C1 segment of cervical spinal cord (tissue), 14 donors: ENCODE measurements around the gene AHDC1.
"Not testable (repeated sequence)": the region's sequence is repeated elsewhere in the genome, so short reads cannot be mapped to it uniquely, and the experiment has no call there.

ENCODE experiments used
- DNase-seq, 14 donors: peaks; one replicate each; lab custom pipeline; 2025; lab: John Stamatoyannopoulos, UW

Gene AHDC1

GRCh38 chr1:27552911-27553420, 51.0 kb downstream of the AHDC1 start:
- DNase-seq = no peak

- no peak for DNase-seq
These were observed 52.0 kb downstream of the AHDC1 start for GRCh38 chr1:27551953-27552312.

- DNase-seq = no peak
These were observed 52.6 kb downstream of the AHDC1 start for GRCh38 chr1:27551170-27551952.

- no peak for DNase-seq
These were observed 53.3 kb downstream of the AHDC1 start for GRCh38 chr1:27550510-27551169.

GRCh38 chr1:27549807-27550408, 54.0 kb downstream of the AHDC1 start:
- DNase-seq = no peak

- peak in 2 of 14 donors; percentile 11 to 20 for DNase-seq
These were observed 54.9 kb downstream of the AHDC1 start for GRCh38 chr1:27548858-27549719.

GRCh38 chr1:27548136-27548853, 55.6 kb downstream of the AHDC1 start:
- no peak for DNase-seq

- no peak for DNase-seq
These were observed 56.5 kb downstream of the AHDC1 start for GRCh38 chr1:27547220-27548116.

- DNase-seq = no peak
These were observed 58.1 kb downstream of the AHDC1 start for GRCh38 chr1:27545876-27546275.

- DNase-seq = peak in 6 of 14 donors; percentile 17 to 72 (median 22)
These were observed 58.7 kb downstream of the AHDC1 start for GRCh38 chr1:27545271-27545670.

- no peak for DNase-seq
These were observed 59.1 kb downstream of the AHDC1 start for GRCh38 chr1:27544834-27545233.

- DNase-seq = no peak
These were observed 60.7 kb downstream of the AHDC1 start for GRCh38 chr1:27543284-27543683.

- peak in 6 of 14 donors; percentile 11 to 57 (median 28) for DNase-seq
These were observed 61.3 kb downstream of the AHDC1 start for GRCh38 chr1:27542463-27543273.

- no peak for DNase-seq
These were observed 63.8 kb downstream of the AHDC1 start for GRCh38 chr1:27539901-27540861.

- no peak for DNase-seq
These were observed 65.2 kb downstream of the AHDC1 start for GRCh38 chr1:27538793-27539192.

- not testable (repeated sequence) for DNase-seq
These were observed 65.7 kb downstream of the AHDC1 start for GRCh38 chr1:27538305-27538676.

- DNase-seq = peak in 11 of 14 donors; percentile 51 to 81 (median 68)
These were observed 67.2 kb downstream of the AHDC1 start for GRCh38 chr1:27536767-27537166.
